ENCODE results near the gene AFF2.
"Not testable (repeated sequence)": the region's sequence is repeated elsewhere in the genome, so short reads cannot be mapped to it uniquely, and the experiment has no call there.

Gene AFF2

DNA sequence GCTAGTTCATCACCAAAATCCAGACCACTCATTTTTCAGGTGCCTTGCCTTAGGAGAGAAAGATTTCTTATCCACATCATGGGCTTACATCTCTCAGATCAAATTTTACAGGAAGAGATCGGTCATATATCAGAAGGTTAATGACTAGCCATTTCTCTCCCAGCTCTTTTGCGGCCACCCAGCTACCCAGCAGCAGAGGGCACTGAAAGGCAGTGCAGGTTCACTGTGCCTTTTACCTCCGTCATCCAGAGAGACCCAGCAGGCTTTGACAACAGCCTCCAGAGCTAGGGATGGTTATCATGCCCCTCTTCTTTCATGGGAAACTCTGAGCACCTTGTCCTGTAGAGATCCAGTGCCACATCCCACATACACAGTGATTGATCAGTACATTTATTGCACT, 384.8 kb downstream of the AFF2 start:
- TF ChIP-seq, protein P1, sequence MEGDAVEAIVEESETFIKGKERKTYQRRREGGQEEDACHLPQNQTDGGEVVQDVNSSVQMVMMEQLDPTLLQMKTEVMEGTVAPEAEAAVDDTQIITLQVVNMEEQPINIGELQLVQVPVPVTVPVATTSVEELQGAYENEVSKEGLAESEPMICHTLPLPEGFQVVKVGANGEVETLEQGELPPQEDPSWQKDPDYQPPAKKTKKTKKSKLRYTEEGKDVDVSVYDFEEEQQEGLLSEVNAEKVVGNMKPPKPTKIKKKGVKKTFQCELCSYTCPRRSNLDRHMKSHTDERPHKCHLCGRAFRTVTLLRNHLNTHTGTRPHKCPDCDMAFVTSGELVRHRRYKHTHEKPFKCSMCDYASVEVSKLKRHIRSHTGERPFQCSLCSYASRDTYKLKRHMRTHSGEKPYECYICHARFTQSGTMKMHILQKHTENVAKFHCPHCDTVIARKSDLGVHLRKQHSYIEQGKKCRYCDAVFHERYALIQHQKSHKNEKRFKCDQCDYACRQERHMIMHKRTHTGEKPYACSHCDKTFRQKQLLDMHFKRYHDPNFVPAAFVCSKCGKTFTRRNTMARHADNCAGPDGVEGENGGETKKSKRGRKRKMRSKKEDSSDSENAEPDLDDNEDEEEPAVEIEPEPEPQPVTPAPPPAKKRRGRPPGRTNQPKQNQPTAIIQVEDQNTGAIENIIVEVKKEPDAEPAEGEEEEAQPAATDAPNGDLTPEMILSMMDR (IDR thresholded peaks at IDR 0.05; ENCODE audit: extremely low read depth, missing control alignments): no peak

DNA sequence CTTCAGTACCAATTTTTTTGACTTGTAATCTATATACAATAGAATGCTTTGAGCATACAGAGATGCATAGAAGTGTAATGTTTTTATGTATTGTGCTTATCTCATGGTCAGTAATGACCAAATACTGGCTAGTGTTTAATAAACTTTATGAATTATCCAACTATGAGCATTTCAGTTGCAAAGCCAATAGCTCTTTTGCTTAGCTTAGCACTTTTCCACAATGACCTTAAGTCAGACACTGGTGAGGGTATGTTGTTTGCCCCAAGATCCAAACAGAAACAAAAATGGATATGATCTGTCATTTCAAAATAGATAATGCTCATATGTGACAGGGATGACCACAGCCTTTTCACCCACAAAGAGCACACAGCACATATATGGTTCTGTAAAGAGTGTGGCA, 393.0 kb downstream of the AFF2 start:
- TF ChIP-seq, protein P1 (IDR thresholded peaks at IDR 0.05; ENCODE audit: extremely low read depth, missing control alignments): no peak
- DNase-seq (ENCODE audit: low spot score): no peak

More for the DNA sequence above, 384.8 kb downstream of the AFF2 start:
- no peak for DNase-seq (ENCODE audit: low spot score)

DNA sequence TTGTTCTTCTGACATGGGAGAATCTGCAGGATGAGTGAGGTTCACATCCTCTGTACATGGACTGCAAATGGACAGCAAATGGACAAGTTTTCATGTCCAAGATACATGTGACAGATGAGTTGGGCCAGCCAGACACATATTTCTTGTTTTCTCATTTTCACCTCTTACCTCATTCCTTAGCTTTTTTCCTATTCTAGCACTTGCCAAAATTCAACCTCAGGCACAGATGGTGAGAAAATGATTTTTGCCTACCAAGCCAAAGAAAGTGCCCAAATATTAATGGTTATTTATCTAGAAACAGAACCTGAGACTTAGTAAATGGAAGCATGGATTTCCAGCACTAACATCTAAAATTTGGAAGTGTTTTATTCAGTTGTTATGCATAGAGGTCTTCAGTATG, 402.2 kb downstream of the AFF2 start:
- TF ChIP-seq, protein P1 (IDR thresholded peaks at IDR 0.05; ENCODE audit: extremely low read depth, missing control alignments): no peak
- no peak for DNase-seq (ENCODE audit: low spot score)

DNA sequence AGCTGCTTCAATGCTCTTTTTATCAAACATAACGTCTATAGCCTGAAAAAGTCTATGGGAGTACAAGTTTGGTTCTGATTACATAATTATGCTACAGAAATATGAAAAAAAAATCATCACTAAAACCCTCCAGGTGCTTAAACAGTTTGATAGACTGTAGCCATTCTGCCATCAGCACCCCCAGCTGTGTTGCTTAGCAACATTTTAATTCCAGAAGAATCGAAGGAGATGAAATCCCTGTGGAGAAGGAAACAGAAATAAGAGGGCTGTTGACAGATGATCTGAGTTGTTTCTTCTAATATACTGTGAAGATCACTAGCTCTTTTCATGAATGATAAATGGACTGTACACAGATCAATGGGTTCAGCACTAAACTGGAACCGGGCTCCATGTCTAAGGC, 402.8 kb downstream of the AFF2 start:
- TF ChIP-seq, protein P1 (IDR thresholded peaks at IDR 0.05; ENCODE audit: extremely low read depth, missing control alignments): no peak
- DNase-seq (ENCODE audit: low spot score): no peak

DNA sequence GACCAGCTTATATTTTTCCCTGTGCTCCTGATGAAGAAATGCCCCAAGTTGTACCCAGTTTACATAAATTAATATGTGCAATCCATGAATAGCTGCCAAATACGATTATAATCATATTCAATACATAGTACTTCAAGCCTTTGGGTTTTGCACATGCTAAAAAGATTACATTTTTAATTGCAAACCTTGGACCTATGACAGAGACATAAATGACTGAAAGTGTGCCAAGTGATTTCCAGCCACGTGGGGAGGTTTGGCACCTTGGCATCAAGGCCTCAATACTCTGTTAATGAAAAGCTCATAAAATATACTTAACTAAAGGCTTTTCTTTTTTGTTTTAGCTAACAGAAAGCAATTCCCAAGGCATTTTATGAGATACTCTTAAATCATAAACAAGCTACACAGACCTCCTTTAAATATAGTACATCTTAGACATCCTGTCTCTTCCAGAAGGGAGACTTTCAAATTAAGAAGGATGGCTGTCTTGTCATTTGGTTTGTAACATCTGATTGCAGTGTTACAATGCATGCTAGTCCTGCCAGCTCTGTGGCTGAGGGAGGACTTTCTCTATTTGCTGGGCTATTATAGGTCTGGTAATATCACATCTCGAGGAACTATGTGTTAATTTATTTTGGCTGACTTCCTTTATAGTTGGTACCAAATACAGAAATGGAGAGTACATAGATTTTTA, 404.1 kb downstream of the AFF2 start:
- TF ChIP-seq, protein P1 (IDR thresholded peaks at IDR 0.05; ENCODE audit: extremely low read depth, missing control alignments): no peak
- no peak for DNase-seq (ENCODE audit: low spot score)

DNA sequence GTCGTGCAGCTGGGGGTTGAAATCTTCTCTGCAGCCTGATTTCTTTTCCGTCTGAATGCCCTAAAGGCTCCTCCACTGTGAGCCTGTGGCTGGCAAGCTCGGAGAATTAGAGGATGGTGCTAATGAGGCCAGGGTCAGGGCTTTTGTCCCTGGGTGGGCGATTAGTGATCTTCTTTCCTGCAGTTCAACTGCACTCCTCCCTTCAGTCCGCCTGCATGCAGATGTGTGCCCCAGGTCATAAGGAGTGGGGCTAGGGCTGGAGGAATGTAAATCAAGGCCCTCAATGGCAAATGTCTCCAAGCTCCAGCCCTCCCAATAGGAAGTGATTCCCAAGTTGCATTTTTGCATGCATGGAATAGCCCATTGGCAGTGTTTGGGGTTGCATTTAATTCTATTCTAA, 405.0 kb downstream of the AFF2 start:
- TF ChIP-seq, protein P1 (IDR thresholded peaks at IDR 0.05; ENCODE audit: extremely low read depth, missing control alignments): no peak
- no peak for DNase-seq (ENCODE audit: low spot score)

DNA sequence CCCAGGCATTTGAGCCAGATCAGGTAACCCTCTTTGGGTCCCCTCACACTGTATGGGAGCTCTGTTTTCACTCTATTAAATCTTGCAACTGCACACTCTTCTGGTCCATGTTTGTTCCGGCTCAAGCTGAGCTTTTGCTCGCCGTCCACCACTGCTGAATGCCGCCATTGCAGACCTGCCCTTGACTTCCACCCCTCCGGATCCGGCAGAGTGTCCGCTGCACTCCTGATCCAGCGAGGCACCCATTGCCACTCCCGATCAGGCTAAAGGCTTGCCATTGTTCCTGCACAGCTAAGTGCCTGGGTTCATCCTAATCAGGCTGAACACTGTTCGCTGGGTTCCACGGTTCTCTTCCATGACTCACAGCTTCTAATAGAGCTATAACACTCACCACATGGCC, 406.2 kb downstream of the AFF2 start:
- DNase-seq (ENCODE audit: low spot score): not testable (repeated sequence)

DNA sequence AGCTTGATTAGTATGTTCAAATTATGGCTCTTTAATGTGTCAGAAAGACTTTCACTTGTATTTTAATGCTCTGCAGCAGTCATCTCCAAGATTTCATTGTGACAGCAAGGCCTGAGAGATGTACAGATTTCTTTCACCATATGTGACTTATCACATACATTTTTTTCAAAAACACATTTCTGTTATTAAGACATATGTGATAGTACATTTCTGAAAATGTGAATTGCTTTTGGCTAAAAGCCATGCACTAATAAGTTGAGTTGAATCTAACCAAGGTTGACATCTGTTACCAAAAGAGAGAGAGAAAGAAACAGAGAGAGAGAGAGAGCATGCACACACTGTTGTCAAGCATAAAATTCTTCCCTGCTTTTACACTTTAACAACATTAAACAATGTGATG, 409.3 kb downstream of the AFF2 start:
- no peak for DNase-seq (ENCODE audit: low spot score)
- TF ChIP-seq, protein P1 (IDR thresholded peaks at IDR 0.05; ENCODE audit: extremely low read depth, missing control alignments): no peak

All from GM20000 (cell line).